ENCODE results near the gene B3GAT3. TPM values are rescaled to one million over a fixed set of nuclear protein-coding genes. Genes with fewer than 3 reads are reported as not detected.
"Not testable (repeated sequence)": the region's sequence is repeated elsewhere in the genome, so short reads cannot be mapped to it uniquely, and the experiment has no call there.

B3GAT3 gene
- total RNA-seq, 1 experiment from 2014 or later = 82.8 TPM

- DNase-seq (ENCODE audit: low spot score) = no peak
Observed at GRCh38 chr11:62579252-62579651, 42.5 kb downstream of the B3GAT3 start.

- no peak for DNase-seq (ENCODE audit: low spot score)
Observed at GRCh38 chr11:62578541-62578940, 43.2 kb downstream of the B3GAT3 start.

GRCh38 chr11:62577046-62577714 is 44.6 kb downstream of the B3GAT3 start:
- no peak for DNase-seq (ENCODE audit: low spot score)

GRCh38 chr11:62575837-62576236 is 45.9 kb downstream of the B3GAT3 start:
- DNase-seq (ENCODE audit: low spot score) = no peak

GRCh38 chr11:62575156-62575555 is 46.6 kb downstream of the B3GAT3 start:
- peak; percentile 58 for DNase-seq (ENCODE audit: low spot score)

GRCh38 chr11:62574363-62575071 is 47.3 kb downstream of the B3GAT3 start:
- peak; percentile 68 for DNase-seq (ENCODE audit: low spot score)

GRCh38 chr11:62573592-62574362 is 48.0 kb downstream of the B3GAT3 start, which contains the start of gene EEF1G:
TSS of gene EEF1G (minus strand) at chr11:62573891. CDS start at chr11:62573842, 49 bp downstream.
- peak; percentile 100 for DNase-seq (ENCODE audit: low spot score)

- DNase-seq (ENCODE audit: low spot score) = peak; percentile 53
Observed at GRCh38 chr11:62573006-62573591, 48.7 kb downstream of the B3GAT3 start.

GRCh38 chr11:62572431-62572830 is 49.4 kb downstream of the B3GAT3 start:
- no peak for DNase-seq (ENCODE audit: low spot score)

GRCh38 chr11:62571493-62571892 is 50.3 kb downstream of the B3GAT3 start:
- DNase-seq (ENCODE audit: low spot score) = not testable (repeated sequence)

GRCh38 chr11:62570903-62571302 is 50.9 kb downstream of the B3GAT3 start:
- DNase-seq (ENCODE audit: low spot score) = not testable (repeated sequence)

GRCh38 chr11:62569611-62570010 is 52.2 kb downstream of the B3GAT3 start:
- no peak for DNase-seq (ENCODE audit: low spot score)

GRCh38 chr11:62567018-62567633 is 54.7 kb downstream of the B3GAT3 start:
- no peak for DNase-seq (ENCODE audit: low spot score)

- DNase-seq (ENCODE audit: low spot score) = no peak
Observed at GRCh38 chr11:62566247-62566646, 55.5 kb downstream of the B3GAT3 start.

Small RNAs within 50 kb of the gene (small RNA-seq; reads per million reads assigned to genes)
- gene AP001458.1 = not detected
- not detected for gene MIR6747
- not detected for gene SNORA57

Other genes with a start within 250 kb of the B3GAT3 start
- not detected in 2 replicates for gene SCGB1A1, start 203.0 kb downstream of the B3GAT3 start, total RNA-seq (2014; rRNA removed; shearing (Covaris generic))
- gene AHNAK, start 75.2 kb downstream of the B3GAT3 start, total RNA-seq (2014; rRNA removed; shearing (Covaris generic)) = 281 and 282 TPM in 2 replicates
- gene EEF1G, start 48.1 kb downstream of the B3GAT3 start, total RNA-seq (2014; rRNA removed; shearing (Covaris generic)) = 1,888 and 1,945 TPM in 2 replicates
- gene TUT1, start 30.5 kb downstream of the B3GAT3 start, total RNA-seq (2014; rRNA removed; shearing (Covaris generic)) = 19.3 and 25.1 TPM in 2 replicates
- gene MTA2, start 20.1 kb downstream of the B3GAT3 start, total RNA-seq (2014; rRNA removed; shearing (Covaris generic)) = 223 and 229 TPM in 2 replicates
- 72.3 and 72.5 TPM in 2 replicates for gene EML3, start 9.2 kb downstream of the B3GAT3 start, total RNA-seq (2014; rRNA removed; shearing (Covaris generic))
- 10.9 and 13.6 TPM in 2 replicates for gene ROM1, start 8.7 kb downstream of the B3GAT3 start, total RNA-seq (2014; rRNA removed; shearing (Covaris generic))
- 257 and 314 TPM in 2 replicates for gene GANAB, start 24.6 kb upstream of the B3GAT3 start, total RNA-seq (2014; rRNA removed; shearing (Covaris generic))
- 44.6 and 47.4 TPM in 2 replicates for gene INTS5, start 31.3 kb upstream of the B3GAT3 start, total RNA-seq (2014; rRNA removed; shearing (Covaris generic))
- 272 and 322 TPM in 2 replicates for gene C11orf98, start 43.2 kb upstream of the B3GAT3 start, total RNA-seq (2014; rRNA removed; shearing (Covaris generic))
- 24.5 and 25.2 TPM in 2 replicates for gene CSKMT, start 43.3 kb upstream of the B3GAT3 start, total RNA-seq (2014; rRNA removed; shearing (Covaris generic))
- 124 and 141 TPM in 2 replicates for gene UQCC3, start 49.7 kb upstream of the B3GAT3 start, total RNA-seq (2014; rRNA removed; shearing (Covaris generic))
- 11.3 and 13.3 TPM in 2 replicates for gene LBHD1, start 50.3 kb upstream of the B3GAT3 start, total RNA-seq (2014; rRNA removed; shearing (Covaris generic))
- gene UBXN1, start 57.1 kb upstream of the B3GAT3 start, total RNA-seq (2014; rRNA removed; shearing (Covaris generic)) = 247 and 265 TPM in 2 replicates
- gene LRRN4CL, start 67.5 kb upstream of the B3GAT3 start, total RNA-seq (2014; rRNA removed; shearing (Covaris generic)) = 0.50 TPM in 1 of 2 replicates, not detected in the other
- gene BSCL2, start 85.4 kb upstream of the B3GAT3 start, total RNA-seq (2014; rRNA removed; shearing (Covaris generic)) = 147 and 161 TPM in 2 replicates
- not detected in 2 replicates for gene GNG3, start 85.7 kb upstream of the B3GAT3 start, total RNA-seq (2014; rRNA removed; shearing (Covaris generic))
- 12.2 and 12.3 TPM in 2 replicates for gene HNRNPUL2, start 105.5 kb upstream of the B3GAT3 start, total RNA-seq (2014; rRNA removed; shearing (Covaris generic))
- 32.4 and 45.5 TPM in 2 replicates for gene TTC9C, start 106.5 kb upstream of the B3GAT3 start, total RNA-seq (2014; rRNA removed; shearing (Covaris generic))
- gene ZBTB3, start 132.2 kb upstream of the B3GAT3 start, total RNA-seq (2014; rRNA removed; shearing (Covaris generic)) = 10.6 and 13.1 TPM in 2 replicates
- gene POLR2G, start 139.6 kb upstream of the B3GAT3 start, total RNA-seq (2014; rRNA removed; shearing (Covaris generic)) = 138 and 141 TPM in 2 replicates
- gene TAF6L, start 149.4 kb upstream of the B3GAT3 start, total RNA-seq (2014; rRNA removed; shearing (Covaris generic)) = 57.9 and 71.7 TPM in 2 replicates
- 87.6 and 114 TPM in 2 replicates for gene TMEM179B, start 165.4 kb upstream of the B3GAT3 start, total RNA-seq (2014; rRNA removed; shearing (Covaris generic))
- 77.3 and 79.3 TPM in 2 replicates for gene TMEM223, start 170.0 kb upstream of the B3GAT3 start, total RNA-seq (2014; rRNA removed; shearing (Covaris generic))
- gene NXF1, start 183.5 kb upstream of the B3GAT3 start, total RNA-seq (2014; rRNA removed; shearing (Covaris generic)) = 24.4 and 31.7 TPM in 2 replicates
- gene STX5, start 210.1 kb upstream of the B3GAT3 start, total RNA-seq (2014; rRNA removed; shearing (Covaris generic)) = 64.6 and 80.6 TPM in 2 replicates
- gene TEX54, start 210.9 kb upstream of the B3GAT3 start, total RNA-seq (2014; rRNA removed; shearing (Covaris generic)) = 0.61 TPM in 1 of 2 replicates, not detected in the other
- 183 and 191 TPM in 2 replicates for gene WDR74, start 217.6 kb upstream of the B3GAT3 start, total RNA-seq (2014; rRNA removed; shearing (Covaris generic))